OCI-LY3 (cell line): ENCODE data around the gene LUC7L3.

Experiments used
- EZH2phosphoT487 ChIP-seq: fragments of 200-600 bp; shearing (Covaris generic); IDR thresholded peaks from 2 replicates; pipeline ENCODE4 v1.6.1; 2018; ENCODE audit warnings: antibody characterized with exemption, mixed run types, low read depth
- TF ChIP-seq, protein P1 (sequence below): fragments of 200-600, 300-600 bp; sonication (generic); IDR thresholded peaks from 2 replicates; pipeline ENCODE4 v1.5.1; 2014; ENCODE audit warnings: antibody characterized with exemption, low read length, low read depth

- TF ChIP-seq, protein P1, sequence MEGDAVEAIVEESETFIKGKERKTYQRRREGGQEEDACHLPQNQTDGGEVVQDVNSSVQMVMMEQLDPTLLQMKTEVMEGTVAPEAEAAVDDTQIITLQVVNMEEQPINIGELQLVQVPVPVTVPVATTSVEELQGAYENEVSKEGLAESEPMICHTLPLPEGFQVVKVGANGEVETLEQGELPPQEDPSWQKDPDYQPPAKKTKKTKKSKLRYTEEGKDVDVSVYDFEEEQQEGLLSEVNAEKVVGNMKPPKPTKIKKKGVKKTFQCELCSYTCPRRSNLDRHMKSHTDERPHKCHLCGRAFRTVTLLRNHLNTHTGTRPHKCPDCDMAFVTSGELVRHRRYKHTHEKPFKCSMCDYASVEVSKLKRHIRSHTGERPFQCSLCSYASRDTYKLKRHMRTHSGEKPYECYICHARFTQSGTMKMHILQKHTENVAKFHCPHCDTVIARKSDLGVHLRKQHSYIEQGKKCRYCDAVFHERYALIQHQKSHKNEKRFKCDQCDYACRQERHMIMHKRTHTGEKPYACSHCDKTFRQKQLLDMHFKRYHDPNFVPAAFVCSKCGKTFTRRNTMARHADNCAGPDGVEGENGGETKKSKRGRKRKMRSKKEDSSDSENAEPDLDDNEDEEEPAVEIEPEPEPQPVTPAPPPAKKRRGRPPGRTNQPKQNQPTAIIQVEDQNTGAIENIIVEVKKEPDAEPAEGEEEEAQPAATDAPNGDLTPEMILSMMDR = no peak
- TF ChIP-seq EZH2phosphoT487 = no peak
Measured at GRCh38 chr17:50710025-50710424, 9.4 kb upstream of the LUC7L3 start.
